ENCODE data around the gene TBCB. TPM values are rescaled to one million over a fixed set of nuclear protein-coding genes. Genes with fewer than 3 reads are reported as not detected.

TBCB gene
- polyA plus RNA-seq, 1 of the 3 experiments (the other 2 are of a cell fraction): 712 TPM

DNA sequence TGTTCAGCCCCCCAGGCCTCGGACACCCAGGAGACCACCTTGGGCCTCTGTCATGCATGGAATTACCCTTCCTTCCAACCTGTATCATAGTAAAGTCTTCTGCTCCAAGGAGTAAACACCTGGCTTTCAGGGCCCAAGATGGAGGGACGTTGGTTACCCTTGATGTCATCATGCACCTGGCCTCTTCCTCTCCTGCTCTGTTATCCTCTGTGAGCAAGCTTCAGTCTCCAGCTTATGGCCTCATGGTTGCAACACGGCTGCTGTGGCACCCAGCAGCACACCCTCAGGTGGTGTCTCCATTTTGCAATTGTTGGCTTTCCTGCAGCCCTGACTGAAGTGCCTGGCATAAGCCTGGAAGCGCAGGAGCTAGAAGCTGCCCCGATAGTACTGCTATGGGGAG is 8.3 kb upstream of the TBCB start (continued):
- TF ChIP-seq, protein P1, sequence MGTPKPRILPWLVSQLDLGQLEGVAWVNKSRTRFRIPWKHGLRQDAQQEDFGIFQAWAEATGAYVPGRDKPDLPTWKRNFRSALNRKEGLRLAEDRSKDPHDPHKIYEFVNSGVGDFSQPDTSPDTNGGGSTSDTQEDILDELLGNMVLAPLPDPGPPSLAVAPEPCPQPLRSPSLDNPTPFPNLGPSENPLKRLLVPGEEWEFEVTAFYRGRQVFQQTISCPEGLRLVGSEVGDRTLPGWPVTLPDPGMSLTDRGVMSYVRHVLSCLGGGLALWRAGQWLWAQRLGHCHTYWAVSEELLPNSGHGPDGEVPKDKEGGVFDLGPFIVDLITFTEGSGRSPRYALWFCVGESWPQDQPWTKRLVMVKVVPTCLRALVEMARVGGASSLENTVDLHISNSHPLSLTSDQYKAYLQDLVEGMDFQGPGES (IDR thresholded peaks at IDR 0.05; ENCODE audit: low read depth, low read length): no peak

DNA sequence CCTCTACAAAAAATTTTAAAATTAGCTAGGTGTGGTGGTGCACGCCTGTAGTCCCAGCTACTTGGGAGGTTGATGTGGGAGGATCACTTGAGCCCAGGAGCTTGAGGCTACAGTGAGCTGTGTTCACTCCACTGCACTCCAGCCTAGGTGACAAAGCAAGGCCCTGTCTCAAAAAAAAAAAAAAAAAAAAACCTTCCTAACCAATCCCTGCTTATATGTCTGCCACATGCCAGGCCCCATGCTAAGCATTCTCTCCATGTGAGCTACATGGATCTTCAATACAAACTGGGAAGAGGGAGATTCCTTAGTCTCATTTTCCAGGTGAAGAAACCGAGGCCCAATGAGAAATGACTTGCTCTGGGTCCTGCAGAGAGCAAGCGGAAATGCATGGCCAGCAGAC is 6.6 kb upstream of the TBCB start:
- WGBS (ENCODE audit: low lambda C conversion rate): 91% methylated on average over 3 of the region's 3 CpGs
- no peak overlapping the region for H3K9ac ChIP-seq
- H3K79me2 ChIP-seq (ENCODE audit: insufficient read depth): peaks cover 5% of the 10 kb centered on the region; the same call in 1 of the 2 replicates
- H3K4me2 ChIP-seq: no peak overlapping the region
- H3K27ac ChIP-seq (ENCODE audit: low read depth in 2 of 2, low read length in 1 of 2): no peak overlapping the region
- no peak overlapping the region for H3K4me3 ChIP-seq (ENCODE audit: low read depth in 2 of 2, low read length in 1 of 2)
- no peak for DNase-seq
- no peaks in the 10 kb centered on the region for H3K27me3 ChIP-seq (ENCODE audit: insufficient read depth)
- CTCF ChIA-PET: no interaction called here
- no peaks in the 10 kb centered on the region for H3K9me2 ChIP-seq
- no peak overlapping the region for H2AFZ ChIP-seq (ENCODE audit: low read depth)
- H4K20me1 ChIP-seq (ENCODE audit: insufficient read depth): no peaks in the 10 kb centered on the region
- TF ChIP-seq FOSL2 (IDR thresholded peaks at IDR 0.05; ENCODE audit: borderline replicate concordance, low read depth) (no peak), RFX5 (IDR thresholded peaks at IDR 0.05; ENCODE audit: low read length) (no peak), POLR2AphosphoS5 (IDR thresholded peaks at IDR 0.05; ENCODE audit: low read depth, low read length) (no peak), EZH2phosphoT487 (IDR thresholded peaks at IDR 0.05; ENCODE audit: borderline replicate concordance, low read depth) (no peak), GATA2 (CRISPR knock-in tag; IDR thresholded peaks at IDR 0.05) (no peak), NFIC (IDR thresholded peaks at IDR 0.05; ENCODE audit: borderline replicate concordance) (no peak), EP300 (IDR thresholded peaks at IDR 0.05; ENCODE audit: borderline replicate concordance in 1 of 2, low read depth in 1 of 2, low read length in 1 of 2) (no peak), TAF1 (IDR thresholded peaks at IDR 0.05; ENCODE audit: borderline replicate concordance, low read depth, low read length) (no peak), USF2 (IDR thresholded peaks at IDR 0.05; ENCODE audit: borderline replicate concordance, low read depth, low read length) (no peak)
- TF ChIP-seq, protein P2, sequence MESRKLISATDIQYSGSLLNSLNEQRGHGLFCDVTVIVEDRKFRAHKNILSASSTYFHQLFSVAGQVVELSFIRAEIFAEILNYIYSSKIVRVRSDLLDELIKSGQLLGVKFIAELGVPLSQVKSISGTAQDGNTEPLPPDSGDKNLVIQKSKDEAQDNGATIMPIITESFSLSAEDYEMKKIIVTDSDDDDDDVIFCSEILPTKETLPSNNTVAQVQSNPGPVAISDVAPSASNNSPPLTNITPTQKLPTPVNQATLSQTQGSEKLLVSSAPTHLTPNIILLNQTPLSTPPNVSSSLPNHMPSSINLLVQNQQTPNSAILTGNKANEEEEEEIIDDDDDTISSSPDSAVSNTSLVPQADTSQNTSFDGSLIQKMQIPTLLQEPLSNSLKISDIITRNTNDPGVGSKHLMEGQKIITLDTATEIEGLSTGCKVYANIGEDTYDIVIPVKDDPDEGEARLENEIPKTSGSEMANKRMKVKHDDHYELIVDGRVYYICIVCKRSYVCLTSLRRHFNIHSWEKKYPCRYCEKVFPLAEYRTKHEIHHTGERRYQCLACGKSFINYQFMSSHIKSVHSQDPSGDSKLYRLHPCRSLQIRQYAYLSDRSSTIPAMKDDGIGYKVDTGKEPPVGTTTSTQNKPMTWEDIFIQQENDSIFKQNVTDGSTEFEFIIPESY (IDR thresholded peaks at IDR 0.05; ENCODE audit: borderline replicate concordance, low read depth): no peak
- TF ChIP-seq, protein P3, sequence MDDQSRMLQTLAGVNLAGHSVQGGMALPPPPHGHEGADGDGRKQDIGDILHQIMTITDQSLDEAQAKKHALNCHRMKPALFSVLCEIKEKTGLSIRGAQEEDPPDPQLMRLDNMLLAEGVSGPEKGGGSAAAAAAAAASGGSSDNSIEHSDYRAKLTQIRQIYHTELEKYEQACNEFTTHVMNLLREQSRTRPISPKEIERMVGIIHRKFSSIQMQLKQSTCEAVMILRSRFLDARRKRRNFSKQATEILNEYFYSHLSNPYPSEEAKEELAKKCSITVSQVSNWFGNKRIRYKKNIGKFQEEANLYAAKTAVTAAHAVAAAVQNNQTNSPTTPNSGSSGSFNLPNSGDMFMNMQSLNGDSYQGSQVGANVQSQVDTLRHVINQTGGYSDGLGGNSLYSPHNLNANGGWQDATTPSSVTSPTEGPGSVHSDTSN (IDR thresholded peaks at IDR 0.05): no peak
- peaks cover 9 to 24% of the 10 kb centered on the region in 2 experiments for H3K36me3 ChIP-seq (replicated peaks in 1 of 2; ENCODE audit: control insufficient read depth in 1 of 2, insufficient read depth in 2 of 2, low read length in 1 of 2)
- peaks cover 0 to 7% of the 10 kb centered on the region in 2 experiments; a peak in 1 of 4 replicates for H3K4me1 ChIP-seq (ENCODE audit: control insufficient read depth in 1 of 2, insufficient read depth in 2 of 2, low read depth in 1 of 2, low read length in 1 of 2)
- no peaks in the 10 kb centered on the region for H3F3A ChIP-seq (replicated peaks; ENCODE audit: insufficient read depth)
- POLR2A ChIA-PET: no interaction called here
- no peaks in the 10 kb centered on the region for H3K9me3 ChIP-seq
